Mammary epithelial cell (primary cell): ENCODE measurements around the gene HLA-DQB2.
"Not testable (repeated sequence)": the region's sequence is repeated elsewhere in the genome, so short reads cannot be mapped to it uniquely, and the experiment has no call there.

Source experiments
- CTCF ChIP-seq, 2 donors: IDR thresholded peaks in 1 of 2; conservative IDR thresholded peaks in 1 of 2; 2 replicates each; pipeline ENCODE4 v1.5.1; 2011 to 2012; ENCODE audit warnings: inconsistent platforms in 2 of 2, low read length in 2 of 2, mild to moderate bottlenecking in 2 of 2, control low read depth in 1 of 2, low read depth in 1 of 2; ENCODE audit not compliant: insufficient read depth in 1 of 2; ENCODE audit errors: extremely low read depth in 1 of 2
- EZH2 ChIP-seq: IDR thresholded peaks from 2 replicates; pipeline ENCODE4 v1.6.1; 2012; ENCODE audit warnings: low read length, inconsistent platforms, borderline replicate concordance

GRCh38 chr6:32745649-32746048 lies 17.7 kb downstream of the HLA-DQB2 start:
- TF ChIP-seq CTCF (conservative IDR thresholded peaks at IDR 0.05 in 1 of 2, IDR thresholded peaks at IDR 0.05 in 1 of 2; ENCODE audit: extremely low read depth in 1 of 2, insufficient read depth in 1 of 2, low read depth in 1 of 2, low read length in 2 of 2); EZH2: not testable (repeated sequence)
